WTC11 (cell line): ENCODE results near the gene PARVG. TPM values are rescaled to one million over a fixed set of nuclear protein-coding genes. Genes with fewer than 3 reads are reported as not detected.

Source experiments
- ATAC-seq: fragments of 200-7000 bp; cut with Tn5 transposase; 2 replicates; pipeline ENCODE4 v1.10.0; 2021; ENCODE audit warnings: mild to moderate bottlenecking, moderate library complexity
- CTCF ChIA-PET: fragments of 300-600 bp; sonication (Branson Sonifier 250); formaldehyde crosslinking; loops from one replicate; lab custom pipeline; 2021; ENCODE audit warnings: antibody characterized with exemption; lab: Charles Lee
- POLR2A ChIA-PET: fragments of 350-600 bp; sonication (Branson Sonifier 250); formaldehyde crosslinking; loops from one replicate; lab custom pipeline; 2021; ENCODE audit warnings: antibody characterized with exemption; lab: Charles Lee
- DNase-seq: peaks from one replicate; pipeline ENCODE4 v3.0.0; 2021; ENCODE audit warnings: low spot score
- H3K27ac Mint-ChIP-seq: 2 replicates; pipeline ENCODE4 v1.8.0; 2021; ENCODE audit warnings: mixed read lengths
- H3K27me3 Mint-ChIP-seq: 2 replicates; pipeline ENCODE4 v1.8.0; 2021; ENCODE audit warnings: low read depth, mild to moderate bottlenecking, moderate library complexity, mixed read lengths
- H3K36me3 Mint-ChIP-seq: 2 replicates; pipeline ENCODE4 v1.8.0; 2021; ENCODE audit warnings: mixed read lengths
- H3K4me1 Mint-ChIP-seq: 2 replicates; pipeline ENCODE4 v1.8.0; 2022; ENCODE audit warnings: mixed read lengths
- H3K4me3 Mint-ChIP-seq: 2 replicates; pipeline ENCODE4 v1.8.0; 2021; ENCODE audit warnings: mild to moderate bottlenecking, moderate library complexity, mixed read lengths
- H3K9me3 Mint-ChIP-seq: 2 replicates; pipeline ENCODE4 v1.8.0; 2021; ENCODE audit warnings: mixed read lengths
- CBFB ChIP-seq: sonication (generic); formaldehyde crosslinking; IDR thresholded peaks from 2 replicates; pipeline ENCODE4 v1.8.1; 2022; ENCODE audit warnings: mild to moderate bottlenecking, low read depth, missing genetic modification reagents
- CDX4 ChIP-seq: fragments of 250-450 bp; sonication (Bioruptor Pico); IDR thresholded peaks from 2 replicates; pipeline ENCODE4 v1.9.0; 2021; ENCODE audit warnings: moderate library complexity, mild to moderate bottlenecking, inconsistent platforms, borderline replicate concordance
- E2F1 ChIP-seq: sonication (generic); formaldehyde crosslinking; IDR thresholded peaks from 2 replicates; pipeline ENCODE4 v1.8.0; 2022; ENCODE audit warnings: mild to moderate bottlenecking, missing genetic modification reagents
- E2F5 ChIP-seq: sonication (generic); formaldehyde crosslinking; IDR thresholded peaks from 2 replicates; pipeline ENCODE4 v1.8.1; 2022; ENCODE audit warnings: mild to moderate bottlenecking, moderate library complexity, missing genetic modification reagents
- ELF4 ChIP-seq: sonication (generic); formaldehyde crosslinking; IDR thresholded peaks from 2 replicates; pipeline ENCODE4 v1.8.1; 2022; ENCODE audit warnings: low read depth, mild to moderate bottlenecking, moderate library complexity, missing genetic modification reagents
- EMX1 ChIP-seq: fragments of 250-450 bp; sonication (Bioruptor Pico); IDR thresholded peaks from 2 replicates; pipeline ENCODE4 v1.8.0; 2021; ENCODE audit warnings: mild to moderate bottlenecking
- FOXP4 ChIP-seq: sonication (generic); formaldehyde crosslinking; IDR thresholded peaks from 2 replicates; pipeline ENCODE4 v1.8.0; 2022; ENCODE audit warnings: mild to moderate bottlenecking, missing genetic modification reagents
- GRHL2 ChIP-seq: fragments of 250-450 bp; sonication (Bioruptor Pico); IDR thresholded peaks from 2 replicates; pipeline ENCODE4 v1.8.0; 2022; ENCODE audit warnings: mild to moderate bottlenecking, moderate library complexity; ENCODE audit not compliant: insufficient replicate concordance, severe bottlenecking
- IRF1 ChIP-seq: sonication (generic); formaldehyde crosslinking; IDR thresholded peaks from 2 replicates; pipeline ENCODE4 v1.8.0; 2023; ENCODE audit warnings: missing genetic modification reagents
- JAZF1 ChIP-seq: fragments of 250-450 bp; sonication (Bioruptor Pico); IDR thresholded peaks from 2 replicates; pipeline ENCODE4 v1.9.0; 2021; ENCODE audit warnings: moderate library complexity, mild to moderate bottlenecking, inconsistent platforms
- NFE2L1 ChIP-seq: sonication (generic); formaldehyde crosslinking; IDR thresholded peaks from 2 replicates; pipeline ENCODE4 v1.8.1; 2023; ENCODE audit warnings: missing genetic modification reagents
- NR2C2 ChIP-seq: sonication (generic); formaldehyde crosslinking; IDR thresholded peaks from 2 replicates; pipeline ENCODE4 v1.8.0; 2022; ENCODE audit warnings: mild to moderate bottlenecking, missing genetic modification reagents
- SMAD3 ChIP-seq: sonication (generic); formaldehyde crosslinking; IDR thresholded peaks from 2 replicates; pipeline ENCODE4 v1.8.0; 2022; ENCODE audit warnings: missing genetic modification reagents, mild to moderate bottlenecking, borderline replicate concordance
- TEAD4 ChIP-seq: sonication (generic); formaldehyde crosslinking; IDR thresholded peaks from 2 replicates; pipeline ENCODE4 v1.8.0; 2022; ENCODE audit warnings: mild to moderate bottlenecking, missing genetic modification reagents
- USF1 ChIP-seq: sonication (generic); formaldehyde crosslinking; IDR thresholded peaks from 2 replicates; pipeline ENCODE4 v1.8.0; 2022; ENCODE audit warnings: mild to moderate bottlenecking, missing genetic modification reagents
- ZNF138 ChIP-seq: sonication (generic); formaldehyde crosslinking; conservative IDR thresholded peaks from 2 replicates; pipeline ENCODE4 v1.8.1; 2022; ENCODE audit warnings: mild to moderate bottlenecking, moderate library complexity, missing genetic modification reagents
- ZNF219 ChIP-seq: sonication (generic); formaldehyde crosslinking; IDR thresholded peaks from 2 replicates; pipeline ENCODE4 v1.8.0; 2023; ENCODE audit warnings: missing genetic modification reagents, mild to moderate bottlenecking, borderline replicate concordance
- ZNF232 ChIP-seq: sonication (generic); formaldehyde crosslinking; IDR thresholded peaks from 2 replicates; pipeline ENCODE4 v1.8.0; 2022; ENCODE audit warnings: mild to moderate bottlenecking, missing genetic modification reagents
- ZNF281 ChIP-seq: sonication (generic); formaldehyde crosslinking; IDR thresholded peaks from 2 replicates; pipeline ENCODE4 v1.8.0; 2023; ENCODE audit warnings: mild to moderate bottlenecking, missing genetic modification reagents
- total RNA-seq: library from RNA; stranded (reverse); gene quantifications from 3 replicates; pipeline ENCODE4 v1.2.3, GENCODE V29; 2021

Gene PARVG
- total RNA-seq, 1 experiment from 2014 or later, result 0.94 TPM

GRCh38 chr22:44167501-44167900, 13.2 kb upstream of the PARVG start:
- Mint-ChIP-seq H3K27me3 (no peaks in the 10 kb centered on the region), H3K27ac (no peak overlapping the region), H3K9me3 (no peaks in the 10 kb centered on the region), H3K4me1 (peaks cover 19% of the 10 kb centered on the region), H3K4me3 (no peak overlapping the region), H3K36me3 (no peaks in the 10 kb centered on the region)
- ATAC-seq, result no peak
- POLR2A ChIA-PET, result no interaction called here
- CTCF ChIA-PET, result interaction anchor here (0.5 to 1.4 kb wide), 2 partner anchors 82 to 247 kb away, joined by 3 to 5 read pairs; no protein-coding TSS in a partner anchor
- no peak for DNase-seq
- TF ChIP-seq ZNF232 (CRISPR knock-in tag), result no peak
- TF ChIP-seq GRHL2 (CRISPR knock-in tag), result no peak
- TF ChIP-seq ZNF281 (CRISPR knock-in tag), result no peak
- TF ChIP-seq ZNF219 (CRISPR knock-in tag), result no peak
- TF ChIP-seq JAZF1, result no peak
- no peak for TF ChIP-seq EMX1 (CRISPR knock-in tag)
- no peak for TF ChIP-seq USF1
- no peak for TF ChIP-seq ZNF138 (CRISPR knock-in tag)
- TF ChIP-seq SMAD3 (CRISPR knock-in tag), result no peak
- TF ChIP-seq NR2C2 (CRISPR knock-in tag), result no peak
- TF ChIP-seq CDX4, result no peak
- no peak for TF ChIP-seq TEAD4 (CRISPR knock-in tag)
- no peak for TF ChIP-seq FOXP4 (CRISPR knock-in tag)
- TF ChIP-seq E2F5 (CRISPR knock-in tag), result no peak
- TF ChIP-seq ELF4 (CRISPR knock-in tag), result no peak
- no peak for TF ChIP-seq E2F1 (CRISPR knock-in tag)
- TF ChIP-seq NFE2L1 (CRISPR knock-in tag), result no peak
- TF ChIP-seq CBFB, result no peak
- TF ChIP-seq IRF1 (CRISPR knock-in tag), result no peak
